Activated CD4-positive, alpha-beta T cell treated with anti-CD3 and anti-CD28 coated beads for 48 hours (primary cell): ENCODE data around the gene ARHGAP32.

Experiments used
- DNase-seq: peaks from one replicate; pipeline ENCODE4 v3.0.0-alpha.2; 2020

ARHGAP32 gene

DNA sequence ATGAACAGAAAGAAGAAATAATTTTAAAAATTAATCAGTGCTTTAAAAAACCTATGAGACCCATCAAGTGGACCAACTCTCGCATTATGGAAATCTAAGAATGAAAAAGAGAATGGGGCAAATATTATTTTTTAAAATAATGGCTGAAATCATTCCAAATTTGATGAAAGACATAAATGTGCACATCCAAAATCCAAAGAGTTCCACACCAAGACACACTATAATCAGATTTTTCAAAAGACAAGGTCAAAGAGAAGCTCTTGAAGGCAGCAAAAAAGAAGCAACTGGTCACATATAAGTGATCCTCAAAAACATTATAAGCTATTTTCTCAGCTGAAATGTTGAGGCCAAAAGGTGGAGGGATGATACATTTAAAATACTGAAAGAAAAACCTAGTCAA is 85.3 kb downstream of the ARHGAP32 start:
- DNase-seq, result no peak

DNA sequence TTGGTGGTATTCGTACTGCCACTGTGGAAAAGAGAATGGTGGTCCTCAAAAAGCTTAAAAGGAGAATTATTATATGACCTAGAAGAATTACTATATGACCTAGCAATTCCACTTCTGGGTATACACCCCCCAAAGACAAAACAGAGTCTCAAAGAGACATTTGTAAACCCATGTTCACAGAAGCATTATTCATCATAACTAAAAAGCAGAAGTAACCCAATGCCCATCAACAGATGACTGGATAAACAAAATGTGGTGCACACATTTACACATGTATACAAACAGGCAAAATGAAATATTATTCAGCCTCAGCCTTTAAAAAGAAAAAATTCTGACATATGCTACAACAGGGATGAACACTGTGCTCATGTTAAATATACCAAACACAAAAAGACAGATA is 89.4 kb downstream of the ARHGAP32 start:
- no peak for DNase-seq

DNA sequence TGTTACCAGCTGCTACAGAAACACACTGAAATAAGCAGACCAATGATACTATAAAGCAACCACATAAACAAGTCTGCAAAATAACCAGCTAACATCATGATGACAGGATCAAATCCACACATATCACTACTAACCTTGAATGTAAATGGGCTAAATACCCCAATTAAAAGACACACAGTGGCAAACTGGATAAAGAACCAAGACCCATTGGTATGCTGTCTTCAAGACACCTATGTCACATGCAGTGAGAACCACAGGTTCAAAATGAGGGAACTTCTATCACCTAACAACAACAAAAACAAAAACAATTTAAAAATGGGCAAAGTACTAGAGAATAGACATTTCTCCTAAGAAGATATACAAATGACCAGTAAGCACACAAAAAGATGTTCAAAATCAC is 89.9 kb downstream of the ARHGAP32 start:
- DNase-seq, result no peak

DNA sequence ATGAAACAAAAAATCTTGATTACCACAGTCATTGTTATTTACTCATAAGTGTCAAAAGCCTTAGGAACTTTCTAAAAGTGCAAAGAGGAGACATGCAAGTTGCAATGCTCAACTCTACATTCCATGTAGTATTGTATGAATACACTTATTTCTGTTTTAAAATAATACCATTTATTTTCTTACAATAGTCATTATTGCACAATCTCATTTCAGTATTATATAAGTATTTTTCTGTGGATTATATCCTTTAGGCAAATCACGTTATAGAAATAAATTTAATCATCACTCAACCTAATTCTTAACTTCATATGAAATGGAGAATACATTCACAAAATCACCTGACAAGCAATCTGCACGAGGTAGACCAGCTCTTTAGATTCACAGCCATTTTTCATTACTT is 98.8 kb downstream of the ARHGAP32 start:
- no peak for DNase-seq

DNA sequence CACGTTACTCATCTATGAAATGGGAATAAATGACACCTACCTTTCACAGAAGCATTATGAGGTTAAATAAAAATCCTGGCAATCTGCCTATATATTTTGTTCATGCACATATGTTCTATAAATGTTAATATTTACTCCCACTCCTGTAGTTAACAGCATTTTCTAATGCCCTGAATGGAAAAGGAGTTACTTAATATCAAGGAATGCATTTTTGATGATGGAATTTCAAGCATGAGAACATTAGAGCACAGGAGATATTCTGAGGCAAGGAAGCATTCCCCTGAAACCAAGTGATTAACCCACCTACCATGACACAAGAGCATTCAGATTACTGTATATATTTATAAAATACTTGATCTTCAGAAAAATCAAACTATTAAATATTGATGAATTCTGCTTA is 102.1 kb downstream of the ARHGAP32 start:
- DNase-seq, result no peak

DNA sequence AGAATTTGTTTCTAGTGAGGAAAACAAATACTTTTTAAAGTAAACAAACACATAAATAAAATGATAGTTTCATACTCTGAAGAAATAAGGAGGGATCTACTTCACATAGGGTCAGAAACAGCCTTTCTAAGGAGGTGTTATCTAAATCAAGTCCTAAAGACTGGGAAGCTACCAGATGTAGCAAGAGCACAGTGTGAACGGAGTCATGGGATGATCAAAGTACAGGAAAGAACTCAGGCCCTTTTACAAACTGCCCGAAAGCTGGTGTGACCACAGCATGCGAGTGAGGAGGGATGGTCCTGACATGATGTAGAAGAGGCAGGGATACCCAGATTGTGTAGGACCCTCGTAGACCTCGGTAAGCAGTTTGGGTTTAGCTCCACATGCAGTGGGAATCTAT is 102.8 kb downstream of the ARHGAP32 start:
- DNase-seq, result no peak

DNA sequence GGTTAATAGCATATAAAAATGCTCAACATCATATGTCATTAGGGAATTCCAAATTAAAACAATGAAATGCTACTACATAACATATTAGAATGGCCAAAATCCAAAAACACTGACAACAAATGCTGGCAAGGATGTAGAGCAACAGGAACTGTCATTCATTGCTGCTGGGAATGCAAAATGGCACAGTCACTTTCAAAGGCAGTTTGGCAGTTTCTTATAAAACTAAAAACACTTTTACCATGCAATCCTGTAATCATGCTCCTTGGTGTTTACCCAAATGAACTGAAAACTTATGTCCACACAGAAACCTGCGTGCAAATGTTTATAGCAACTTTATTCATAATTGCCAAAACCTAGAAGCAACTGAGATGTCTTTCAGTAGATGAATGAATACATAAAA is 105.1 kb downstream of the ARHGAP32 start:
- DNase-seq, result no peak

DNA sequence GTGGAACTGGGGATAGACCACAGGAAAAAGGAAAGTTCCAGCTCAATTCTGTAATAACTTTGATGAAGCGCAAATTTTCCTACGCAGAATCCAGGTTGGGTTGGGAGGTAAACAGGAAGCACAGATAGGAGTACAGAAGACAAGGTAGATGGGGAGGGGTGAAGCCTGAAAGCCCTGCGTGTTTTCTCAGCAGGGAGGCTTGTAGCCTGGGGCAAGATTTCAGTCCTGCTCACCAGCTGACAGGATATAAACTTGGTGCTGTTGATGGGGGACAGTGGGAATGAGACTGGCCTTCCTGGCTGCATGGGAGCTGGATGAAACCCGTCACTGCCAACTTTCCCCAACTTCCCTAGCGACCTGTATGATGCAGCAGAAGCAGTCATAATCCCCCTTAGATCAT is 114.9 kb downstream of the ARHGAP32 start:
- DNase-seq, result no peak

DNA sequence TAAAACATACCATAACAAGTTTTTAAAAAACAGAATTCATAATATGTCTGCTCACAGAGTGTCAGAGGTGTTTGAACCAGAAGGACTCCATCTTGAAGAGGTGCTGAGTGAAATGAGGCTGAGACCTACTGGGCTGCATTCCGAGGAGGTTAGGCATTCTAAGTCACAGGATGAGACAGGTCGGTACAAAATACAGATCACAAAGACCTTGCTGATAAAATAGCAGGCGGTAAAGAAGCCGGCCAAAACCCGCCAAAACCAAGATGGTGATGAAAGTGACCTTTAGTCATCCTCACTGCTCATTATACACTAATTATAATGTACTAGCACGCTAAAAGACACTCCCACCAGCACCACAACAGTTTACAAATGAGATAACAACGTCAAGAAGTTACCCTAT is 116.4 kb downstream of the ARHGAP32 start:
- DNase-seq, result no peak

DNA sequence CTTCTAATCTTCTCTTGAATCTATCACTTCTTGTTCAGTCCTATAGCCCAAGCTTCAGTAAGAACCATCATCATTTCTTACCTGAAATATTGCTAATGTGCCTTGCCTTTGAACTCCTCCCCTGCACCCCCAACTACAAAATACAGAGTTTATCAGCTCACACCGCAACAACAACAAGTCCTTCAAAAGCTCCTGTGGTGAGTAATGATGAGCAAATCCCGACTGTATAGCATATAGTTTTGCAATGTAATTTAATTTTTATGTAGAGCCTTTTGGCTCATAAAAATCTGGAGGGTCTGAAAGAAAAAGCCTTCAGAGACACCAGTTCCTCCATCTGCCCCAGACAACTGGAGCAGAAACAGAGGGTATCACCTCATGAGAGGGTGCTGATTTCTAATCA is 124.7 kb downstream of the ARHGAP32 start:
- DNase-seq, result no peak

DNA sequence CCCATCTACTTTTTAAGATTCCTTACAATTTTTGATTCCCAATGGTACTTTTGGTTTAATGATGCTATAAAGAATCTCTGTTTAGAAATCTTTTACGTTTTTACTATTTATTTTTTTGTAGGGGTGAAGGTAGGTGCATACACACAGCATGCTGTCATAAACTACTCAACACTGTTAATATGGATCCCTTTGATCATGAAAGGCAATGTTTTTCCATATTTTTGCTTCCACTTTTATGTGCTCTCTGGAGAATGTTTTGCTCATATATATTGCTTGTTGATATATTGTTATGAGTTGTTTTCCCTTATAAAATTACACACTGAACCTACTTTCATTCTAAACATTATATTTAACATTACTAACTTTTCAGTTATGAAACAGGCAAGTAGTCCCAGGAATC is 125.9 kb downstream of the ARHGAP32 start:
- DNase-seq, result no peak

DNA sequence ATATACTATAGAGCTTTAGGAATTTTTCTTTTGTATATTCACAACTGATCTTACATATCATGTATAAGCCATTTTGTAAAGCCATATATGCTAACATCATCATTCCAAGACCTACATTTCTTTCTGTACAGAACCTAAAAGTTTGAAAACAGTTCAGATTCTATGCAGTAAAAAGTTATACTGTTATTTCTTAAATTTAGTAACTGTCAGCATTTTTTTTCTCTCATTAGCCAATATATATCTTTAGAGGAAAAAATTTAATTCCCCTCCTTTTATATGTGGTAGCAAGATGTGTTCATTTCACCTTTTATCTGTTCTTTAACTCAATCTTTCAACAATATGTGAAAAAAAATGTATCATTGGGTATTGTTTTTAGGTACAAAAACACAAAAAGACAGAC is 129.0 kb downstream of the ARHGAP32 start:
- no peak for DNase-seq

DNA sequence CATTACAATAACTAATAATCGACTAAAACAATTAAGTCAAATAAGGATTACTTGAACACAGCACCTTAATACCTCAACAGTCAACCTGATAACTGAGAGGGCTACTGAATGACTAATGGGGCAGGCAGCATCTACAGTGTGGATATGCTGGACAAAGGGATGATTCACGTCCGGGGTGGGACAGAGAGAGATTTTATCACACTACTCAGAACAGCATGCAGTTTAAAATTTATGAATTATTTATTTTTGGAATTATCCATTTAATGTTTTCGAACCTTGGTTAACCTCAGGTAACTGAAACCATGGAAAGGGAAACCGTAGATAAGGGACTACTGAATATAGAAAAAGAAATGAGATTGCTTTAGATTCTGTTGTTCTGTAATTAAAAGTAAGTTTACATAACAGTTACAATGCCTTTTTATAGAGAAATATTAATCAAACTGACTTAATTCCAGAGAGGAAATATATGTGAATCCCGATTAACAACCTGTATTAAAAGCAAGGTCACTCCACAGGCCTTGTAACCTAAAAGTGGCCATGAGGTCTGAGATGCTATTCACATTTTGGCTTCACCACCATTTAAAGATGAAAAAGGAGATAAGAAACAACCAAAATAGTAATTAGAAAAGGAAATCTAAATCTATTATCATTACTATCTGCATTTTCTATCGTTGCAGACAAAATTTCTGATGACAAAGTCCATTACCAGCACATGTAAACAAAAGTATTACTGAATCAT is 130.5 kb downstream of the ARHGAP32 start:
- DNase-seq, result no peak

DNA sequence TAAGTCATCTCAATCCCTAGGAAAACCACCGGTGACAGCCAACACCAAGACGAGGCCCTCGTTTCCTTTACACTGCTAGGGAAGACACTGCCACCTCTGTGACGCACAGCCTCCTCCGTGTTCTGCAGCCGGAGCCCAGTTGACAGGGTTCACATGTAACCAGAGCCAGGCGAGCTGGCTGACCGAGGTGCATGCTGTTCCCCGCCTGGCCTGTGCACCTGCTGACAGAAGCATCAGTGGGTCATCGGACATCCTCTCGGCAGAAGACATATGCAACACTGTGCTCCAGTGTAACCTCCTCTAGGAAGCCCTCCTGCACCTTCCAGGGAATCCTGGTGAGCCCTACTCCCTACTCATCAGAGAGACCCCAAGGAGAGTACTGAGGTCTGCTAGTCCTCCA is 135.2 kb downstream of the ARHGAP32 start:
- DNase-seq, result no peak

DNA sequence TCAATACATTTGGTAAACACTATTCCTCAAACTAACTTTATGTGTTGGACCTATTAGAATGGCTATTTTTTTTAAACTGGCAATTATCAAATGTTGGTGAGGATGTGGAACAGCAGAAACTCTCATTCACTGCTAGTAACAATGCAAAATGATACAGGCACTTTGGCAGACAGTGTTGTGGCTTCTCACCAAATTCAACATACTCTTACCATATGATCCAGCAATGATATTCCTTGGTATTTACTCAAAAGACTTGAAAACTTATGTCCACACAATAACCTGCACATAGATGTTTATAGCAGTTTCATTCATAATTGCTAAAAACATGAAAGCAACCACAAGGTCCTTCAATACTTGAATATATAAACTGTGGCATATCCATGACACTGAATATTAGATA is 136.9 kb downstream of the ARHGAP32 start:
- DNase-seq, result no peak

DNA sequence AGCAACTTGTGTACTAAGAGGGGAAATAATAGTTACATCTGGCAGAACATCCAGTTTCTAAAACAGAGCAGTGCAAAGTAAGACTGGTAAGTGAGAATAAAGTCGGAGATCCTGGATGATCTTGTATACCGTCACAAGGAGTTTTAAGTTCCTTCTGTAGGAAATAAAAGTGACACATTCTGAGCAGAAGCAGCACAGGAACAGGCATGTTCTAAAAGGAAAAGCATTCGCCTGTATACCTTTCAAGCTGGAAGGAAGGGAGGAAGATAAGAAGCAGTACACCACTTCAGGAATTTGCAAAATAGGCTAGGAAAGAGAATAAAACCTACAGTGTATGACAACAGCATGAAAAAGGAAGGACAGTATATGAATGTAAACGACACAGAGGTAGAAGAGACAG is 143.2 kb downstream of the ARHGAP32 start:
- DNase-seq, result no peak

DNA sequence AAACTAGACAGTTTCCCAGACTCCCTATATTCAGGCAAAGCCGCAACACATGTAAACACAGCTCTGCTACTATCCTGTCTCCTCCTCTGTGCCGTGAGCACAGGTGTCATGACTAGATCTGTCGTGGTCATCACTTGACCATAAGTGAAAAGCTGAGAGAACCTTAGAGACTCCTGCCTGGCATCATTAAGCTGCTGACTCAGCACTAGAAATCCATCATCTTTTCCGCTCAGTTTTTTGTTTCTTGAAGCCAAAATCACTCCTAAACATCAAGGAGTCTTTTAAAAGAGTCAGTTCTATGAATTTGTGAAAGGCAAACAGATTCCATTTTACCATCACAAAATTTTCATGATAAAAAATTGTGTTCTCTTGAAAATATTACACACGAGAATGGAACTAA is 147.0 kb downstream of the ARHGAP32 start:
- no peak for DNase-seq

DNA sequence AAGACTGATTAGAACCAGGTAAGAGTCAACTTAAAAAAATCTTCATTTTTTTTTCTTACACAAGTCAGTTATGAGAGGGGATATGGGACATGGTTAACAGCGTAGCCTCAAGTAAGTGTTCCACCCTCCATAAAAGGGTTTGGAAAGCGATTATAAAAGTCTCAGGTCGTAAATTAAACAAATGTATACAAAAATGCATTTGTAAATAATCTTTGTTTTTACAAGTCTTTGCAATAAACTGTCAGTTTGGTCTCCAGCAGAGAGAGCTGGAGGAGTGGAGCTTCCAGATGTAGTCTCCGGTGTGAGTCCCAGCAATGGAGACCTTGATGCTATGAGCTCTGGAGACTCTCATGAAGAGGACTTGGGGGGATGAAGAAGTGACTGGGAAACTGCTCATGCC is 149.6 kb downstream of the ARHGAP32 start:
- no peak for DNase-seq

DNA sequence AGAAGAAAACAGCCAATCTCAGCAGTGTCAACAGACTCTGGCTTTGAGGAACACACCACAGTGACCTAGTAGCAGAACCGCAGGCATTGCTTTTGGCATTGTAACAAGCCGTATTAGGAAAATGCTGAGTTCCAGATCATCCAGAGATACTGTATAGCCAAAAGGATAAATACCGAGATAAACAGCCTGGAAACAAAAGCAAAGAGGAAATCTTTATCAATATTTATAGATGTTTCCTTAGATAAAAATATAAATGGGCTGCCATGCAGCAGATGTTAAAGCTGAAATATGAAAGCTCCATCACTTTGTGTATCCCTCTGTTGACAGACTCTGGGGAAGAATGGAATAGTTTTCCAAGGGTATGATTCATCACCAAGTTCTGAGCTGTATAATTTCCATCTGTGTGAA is 150.5 kb downstream of the ARHGAP32 start:
- no peak for DNase-seq

DNA sequence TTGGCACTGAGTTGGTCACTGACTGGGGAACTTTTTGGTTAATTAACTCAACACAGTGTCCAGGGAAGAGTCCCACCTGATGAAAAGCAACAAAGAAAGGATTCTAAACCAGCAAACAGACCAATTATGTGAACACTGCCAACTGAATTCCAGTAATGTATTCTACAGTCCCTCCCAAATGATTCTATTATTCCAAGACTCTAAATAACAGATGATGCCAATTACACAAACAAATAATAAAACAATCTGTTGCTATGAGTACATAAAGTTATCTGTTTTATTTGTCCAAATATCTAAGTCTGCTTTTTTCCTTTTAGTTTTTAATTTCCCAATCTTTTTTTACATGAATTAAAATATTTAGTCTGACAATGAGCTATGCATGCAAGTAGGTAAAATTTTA is 151.2 kb downstream of the ARHGAP32 start:
- no peak for DNase-seq

DNA sequence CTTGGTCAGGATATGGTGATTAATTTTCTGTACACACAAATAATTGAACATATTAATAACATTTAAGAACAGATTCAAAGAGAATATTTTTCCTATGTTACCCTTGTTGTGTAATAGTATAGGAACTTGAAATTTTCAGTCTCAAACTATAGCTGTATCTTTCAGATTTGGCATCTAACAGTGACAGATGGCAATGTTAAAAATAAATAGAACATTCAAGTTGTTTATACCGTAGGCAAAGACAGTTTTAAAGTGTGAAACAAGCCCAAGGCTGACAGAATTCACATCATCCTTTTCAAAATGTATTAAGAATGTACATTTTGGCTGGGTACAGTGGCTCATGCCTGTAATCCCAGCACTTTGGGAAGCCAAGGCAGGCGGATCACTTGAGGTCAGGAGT is 156.9 kb downstream of the ARHGAP32 start:
- no peak for DNase-seq

DNA sequence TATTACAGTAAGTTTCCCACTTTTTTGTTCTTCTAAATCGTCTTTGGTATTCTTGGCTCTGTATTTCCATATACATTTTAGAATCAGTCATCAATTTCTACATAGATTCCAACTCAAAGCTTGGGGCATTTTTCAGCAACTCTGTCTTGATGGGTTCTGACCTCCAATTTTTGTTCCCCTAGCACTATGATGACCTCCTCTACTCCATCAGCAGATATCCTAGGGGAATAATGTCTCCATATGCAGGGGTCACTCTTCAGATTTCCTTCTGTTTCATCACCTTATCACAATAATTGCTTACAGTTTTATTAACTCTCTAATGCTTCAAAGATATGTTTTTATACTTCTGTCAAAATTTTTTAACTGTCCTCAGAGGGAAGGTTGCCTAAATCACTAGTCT is 158.1 kb downstream of the ARHGAP32 start:
- no peak for DNase-seq

DNA sequence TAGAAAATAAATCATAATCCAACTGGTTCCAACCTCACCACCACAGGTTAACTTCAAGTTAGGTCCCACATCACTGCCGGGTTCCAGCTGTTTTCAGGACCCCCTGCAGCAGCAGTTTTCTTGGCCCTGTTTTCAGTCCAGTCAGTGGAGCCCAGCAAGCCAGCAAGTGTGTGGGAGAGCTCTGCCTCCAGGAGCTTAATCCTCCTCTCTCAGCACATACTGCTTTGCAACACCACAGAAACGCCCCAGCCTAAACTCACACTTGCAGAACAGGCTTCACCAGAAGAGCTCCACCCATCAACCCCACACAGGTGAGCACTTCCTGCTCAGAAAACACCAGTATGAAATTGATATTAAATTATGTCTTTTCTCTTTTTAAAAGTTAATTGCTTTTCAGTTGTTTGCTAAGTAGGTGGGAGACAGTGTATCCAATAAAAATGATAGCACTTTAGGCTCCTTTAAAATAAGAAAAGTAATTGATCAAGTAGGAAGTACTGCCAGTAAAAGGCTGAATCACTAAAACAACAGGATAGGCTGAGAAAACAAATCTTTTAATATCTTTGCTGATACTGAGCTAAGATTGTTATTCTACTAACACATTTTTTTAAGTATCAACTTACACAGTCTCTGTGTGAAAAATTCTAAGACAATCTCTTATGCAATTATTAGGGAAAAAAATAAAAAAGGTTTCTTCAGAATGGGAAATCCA is 168.0 kb downstream of the ARHGAP32 start:
- no peak for DNase-seq

DNA sequence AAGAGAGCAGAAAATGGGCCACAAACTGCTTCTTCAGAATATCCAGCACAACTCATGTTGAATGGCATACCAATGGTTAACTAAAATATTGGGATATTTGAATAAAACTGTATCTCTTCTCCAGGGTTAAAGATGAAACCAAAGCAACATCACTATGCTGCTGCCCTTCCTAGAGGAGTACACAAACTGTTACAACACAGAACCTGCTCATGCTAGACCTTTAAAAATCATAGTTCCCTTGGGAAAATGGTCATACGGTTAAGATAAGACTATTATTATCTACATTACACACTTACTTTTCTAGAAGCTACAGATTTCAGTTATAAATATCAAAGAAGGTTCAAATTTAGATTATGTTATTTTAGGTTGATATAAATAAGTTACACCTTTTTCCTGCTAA is 170.8 kb downstream of the ARHGAP32 start:
- no peak for DNase-seq

DNA sequence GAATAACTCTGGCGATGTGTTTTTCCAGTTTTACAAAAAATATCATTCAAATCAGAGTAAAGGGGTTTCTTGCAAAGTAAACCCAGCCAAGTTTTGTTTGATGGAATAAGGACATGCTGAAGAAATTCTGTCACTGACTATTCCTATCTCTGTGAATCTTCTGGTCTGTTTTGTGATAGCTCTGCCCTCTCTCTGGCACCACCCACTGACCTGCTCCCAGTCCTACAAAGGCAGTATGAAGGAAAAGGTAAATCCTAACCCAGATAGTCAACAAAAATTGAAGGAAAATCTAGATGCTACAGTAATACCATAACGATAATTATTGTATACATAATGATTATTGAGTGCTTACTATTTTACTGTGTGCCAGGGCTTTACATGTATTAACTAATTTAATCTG is 173.1 kb downstream of the ARHGAP32 start:
- no peak for DNase-seq
